Endothelial cell of umbilical vein (primary cell): ENCODE data around the gene KCTD16. TPM values are rescaled to one million over a fixed set of nuclear protein-coding genes. Genes with fewer than 3 reads are reported as not detected.

Experiments used
- BruUV-seq: library from RNA; stranded (reverse); fragments of 400-500 nt; replicated peaks from 2 replicates; lab custom pipeline; 2021; lab: Mats Ljungman, UMichigan
- CTCF ChIA-PET: fragments of 300-600, 350-600 bp; sonication (Branson Sonifier 250); formaldehyde crosslinking; loops from one replicate; lab custom pipeline; 2021; ENCODE audit warnings: antibody characterized with exemption, inconsistent platforms; lab: Charles Lee
- POLR2A ChIA-PET: fragments of 300-600, 350-600 bp; sonication (Branson Sonifier 250); formaldehyde crosslinking; loops from one replicate; lab custom pipeline; 2021; ENCODE audit warnings: antibody characterized with exemption, inconsistent platforms; lab: Charles Lee
- DNase-seq: peaks from one replicate; pipeline ENCODE4 v3.0.0-alpha.2; 2011; ENCODE audit warnings: low read depth, low spot score
- FAIRE-seq: peaks from 2 replicates; lab custom pipeline; 2011; peaks lifted over from hg19 to GRCh38; lab: Jason Lieb, UNC
- H2AFZ ChIP-seq: 2 replicates; pipeline ENCODE4 v1.6.0; 2012; ENCODE audit warnings: low read depth, low read length, control low read depth, inconsistent platforms
- H3K27ac ChIP-seq: 2 replicates; pipeline ENCODE4 v1.5.1; 2011; ENCODE audit warnings: low read depth, mild to moderate bottlenecking, control low read depth, low read length, moderate library complexity; ENCODE audit not compliant: insufficient read depth
- H3K27me3 ChIP-seq, 2 experiments: 2 replicates each; pipeline versions ENCODE4 v1.6.0 to v1.6.1; 2011; ENCODE audit warnings: low read length in 2 of 2, mixed read lengths in 1 of 2; ENCODE audit not compliant: control insufficient read depth in 2 of 2, insufficient read depth in 2 of 2
- H3K36me3 ChIP-seq, 2 experiments: 2 replicates in 1 of 2; 3 replicates in 1 of 2; pipeline ENCODE4 v1.5.1; 2011; ENCODE audit warnings: low read length in 2 of 2, mild to moderate bottlenecking in 1 of 2, moderate library complexity in 1 of 2; ENCODE audit not compliant: control insufficient read depth in 2 of 2, insufficient read depth in 2 of 2; ENCODE audit errors: extremely low read depth in 1 of 2
- H3K4me1 ChIP-seq: 3 replicates; pipeline ENCODE4 v1.5.1; 2011; ENCODE audit warnings: mild to moderate bottlenecking, low read length; ENCODE audit not compliant: control insufficient read depth, insufficient read depth; ENCODE audit errors: extremely low read depth
- H3K4me2 ChIP-seq: 2 replicates; pipeline ENCODE4 v1.6.1; 2011; ENCODE audit warnings: low read length, control low read depth, mixed read lengths; ENCODE audit not compliant: insufficient read depth
- H3K4me3 ChIP-seq, 3 experiments: fragments of 200-600 bp in 1 of 3; sonication (generic), shearing (Covaris generic) in 1 of 3; replicated peaks in 1 of 3; 2 replicates each; pipeline ENCODE4 v1.5.1; 2011 to 2016; ENCODE audit warnings: control low read depth in 3 of 3, low read length in 3 of 3, mild to moderate bottlenecking in 2 of 3, inconsistent platforms in 1 of 3, low read depth in 1 of 3, moderate library complexity in 1 of 3; ENCODE audit not compliant: insufficient read depth in 1 of 3
- H3K79me2 ChIP-seq: 2 replicates; pipeline ENCODE4 v1.6.0; 2012; ENCODE audit warnings: low read length, inconsistent platforms; ENCODE audit not compliant: control insufficient read depth, insufficient read depth
- H3K9ac ChIP-seq: replicated peaks from 2 replicates; pipeline ENCODE3; 2011; ENCODE audit warnings: low read length, control low read depth; ENCODE audit not compliant: insufficient read depth; ENCODE audit errors: extremely low read depth
- H3K9me1 ChIP-seq: replicated peaks from 3 replicates; pipeline ENCODE4 v1.6.0; 2011; ENCODE audit warnings: mild to moderate bottlenecking, low read length; ENCODE audit not compliant: control insufficient read depth, insufficient read depth; ENCODE audit errors: extremely low read depth
- H3K9me3 ChIP-seq: replicated peaks from 2 replicates; pipeline ENCODE4 v1.5.1; 2012; ENCODE audit warnings: low read length, inconsistent platforms; ENCODE audit not compliant: control insufficient read depth, insufficient read depth
- H4K20me1 ChIP-seq: replicated peaks from 2 replicates; pipeline ENCODE3; 2011; ENCODE audit warnings: mild to moderate bottlenecking, low read length; ENCODE audit not compliant: control insufficient read depth, insufficient read depth; ENCODE audit errors: extremely low read depth
- FOS ChIP-seq: IDR thresholded peaks from 2 replicates; pipeline ENCODE4 v1.6.1; 2011; ENCODE audit warnings: mild to moderate bottlenecking, low read length, moderate library complexity, borderline replicate concordance; ENCODE audit not compliant: insufficient read depth
- GATA2 ChIP-seq: IDR thresholded peaks from 2 replicates; pipeline ENCODE4 v1.7.0; 2011; ENCODE audit warnings: low read depth, mild to moderate bottlenecking, moderate library complexity, mixed read lengths, low read length; ENCODE audit not compliant: insufficient read length, insufficient read depth
- JUN ChIP-seq: IDR thresholded peaks from 2 replicates; pipeline ENCODE4 v1.6.1; 2011; ENCODE audit warnings: borderline replicate concordance, low read depth; ENCODE audit not compliant: insufficient read length, insufficient read depth
- MYC ChIP-seq: IDR thresholded peaks from one replicate; pipeline ENCODE4 v1.6.1; 2011; ENCODE audit warnings: mild to moderate bottlenecking, low read depth, low read length
- POLR2A ChIP-seq: IDR thresholded peaks from 2 replicates; pipeline ENCODE4 v1.6.1; 2012; ENCODE audit warnings: low read depth, mild to moderate bottlenecking, control low read depth, low read length
- POLR2AphosphoS5 ChIP-seq: IDR thresholded peaks from 2 replicates; pipeline ENCODE4 v1.6.1; 2012; ENCODE audit warnings: low read depth, mild to moderate bottlenecking, control low read depth, low read length, moderate library complexity; ENCODE audit not compliant: insufficient read depth
- dilution Hi-C: fragments of 300-500 bp; cut with MboI; formaldehyde crosslinking; loops from one replicate; pipeline ENCODE4 v1.15.0; 2019; ENCODE audit warnings: low sequenced_read_pairs; ENCODE audit not compliant: extremely low pct_ligation_motif_present
- intact Hi-C: fragments of 100-400 bp; cut with micrococcal nuclease; formaldehyde crosslinking; loops from one replicate; pipeline ENCODE4 v1.10.0; 2022
- polyA plus RNA-seq, 4 experiments: library from polyadenylated mRNA; depleted of rRNA in 3 of 4; stranded (reverse) in 3 of 4; unstranded in 1 of 4; fragments of >200 nt; gene quantifications; 2 replicates each; pipeline versions ENCODE4 v1.2.1 to v1.2.3, GENCODE V29; 2011 to 2012; ENCODE audit warnings: missing spikeins in 1 of 4
- total RNA-seq: library from RNA; stranded (reverse); gene quantifications from 2 replicates; pipeline ENCODE4 v1.2.3, GENCODE V29; 2021
- TF ChIP-seq, protein P1 (sequence below), 2 donors: IDR thresholded peaks; 1 replicate in 1 of 2; 2 replicates in 1 of 2; pipeline ENCODE4 v1.5.1; 2011; ENCODE audit warnings: low read length in 2 of 2, mild to moderate bottlenecking in 2 of 2, moderate library complexity in 2 of 2, control low read depth in 1 of 2, inconsistent platforms in 1 of 2, low read depth in 1 of 2; ENCODE audit not compliant: insufficient read depth in 1 of 2; ENCODE audit errors: extremely low read depth in 1 of 2
- TF ChIP-seq, protein P2 (sequence below): IDR thresholded peaks from 2 replicates; pipeline ENCODE4 v1.6.1; 2011; ENCODE audit not compliant: insufficient read depth, insufficient read length

The KCTD16 gene
- total and polyA plus RNA-seq, 2 donors (not counting 3 experiments of a cell fraction or from before 2014, with no cell fraction given), result 0.21 to 0.49 TPM

DNA sequence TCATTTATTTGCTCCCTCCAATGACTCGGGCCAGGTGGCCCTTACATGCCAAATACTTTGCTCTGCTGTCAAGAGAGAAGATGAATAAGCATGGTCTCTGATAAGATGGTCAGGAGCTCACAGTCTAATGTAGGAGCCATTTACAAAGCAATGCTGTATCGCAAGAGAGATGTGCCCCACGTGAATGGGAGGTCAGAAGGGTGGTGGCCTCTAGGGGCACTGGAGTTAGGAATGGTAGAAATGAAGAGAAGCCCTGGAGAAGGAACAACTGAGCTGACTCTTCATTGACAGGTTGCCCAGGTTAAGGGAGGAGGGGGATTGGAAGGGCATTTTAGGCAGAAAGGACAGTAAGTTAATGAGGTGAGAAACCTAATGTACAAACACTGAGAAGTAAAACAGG lies 286.5 kb downstream of the KCTD16 start:
- CTCF ChIA-PET, result interaction anchor here (1.7 kb wide), 1 partner anchor 11 kb away, joined by 5 read pairs; no protein-coding TSS in a partner anchor
- Histone ChIP-seq H3K27me3 (no peaks in the 10 kb centered on the region), H3K36me3 (no peaks in the 10 kb centered on the region), H3K79me2 (no peaks in the 10 kb centered on the region), H3K27ac (no peak overlapping the region), H4K20me1 (no peaks in the 10 kb centered on the region), H3K9me3 (no peaks in the 10 kb centered on the region), H3K4me2 (no peak overlapping the region), H3K9ac (no peak overlapping the region), H3K4me3 (no peak overlapping the region), H3K9me1 (no peaks in the 10 kb centered on the region), H3K4me1 (no peaks in the 10 kb centered on the region), H2AFZ (no peak overlapping the region)
- TF ChIP-seq, protein P1, sequence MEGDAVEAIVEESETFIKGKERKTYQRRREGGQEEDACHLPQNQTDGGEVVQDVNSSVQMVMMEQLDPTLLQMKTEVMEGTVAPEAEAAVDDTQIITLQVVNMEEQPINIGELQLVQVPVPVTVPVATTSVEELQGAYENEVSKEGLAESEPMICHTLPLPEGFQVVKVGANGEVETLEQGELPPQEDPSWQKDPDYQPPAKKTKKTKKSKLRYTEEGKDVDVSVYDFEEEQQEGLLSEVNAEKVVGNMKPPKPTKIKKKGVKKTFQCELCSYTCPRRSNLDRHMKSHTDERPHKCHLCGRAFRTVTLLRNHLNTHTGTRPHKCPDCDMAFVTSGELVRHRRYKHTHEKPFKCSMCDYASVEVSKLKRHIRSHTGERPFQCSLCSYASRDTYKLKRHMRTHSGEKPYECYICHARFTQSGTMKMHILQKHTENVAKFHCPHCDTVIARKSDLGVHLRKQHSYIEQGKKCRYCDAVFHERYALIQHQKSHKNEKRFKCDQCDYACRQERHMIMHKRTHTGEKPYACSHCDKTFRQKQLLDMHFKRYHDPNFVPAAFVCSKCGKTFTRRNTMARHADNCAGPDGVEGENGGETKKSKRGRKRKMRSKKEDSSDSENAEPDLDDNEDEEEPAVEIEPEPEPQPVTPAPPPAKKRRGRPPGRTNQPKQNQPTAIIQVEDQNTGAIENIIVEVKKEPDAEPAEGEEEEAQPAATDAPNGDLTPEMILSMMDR (IDR thresholded peaks at IDR 0.05; ENCODE audit: extremely low read depth in 1 of 2, insufficient read depth in 1 of 2, low read depth in 1 of 2, low read length in 2 of 2), result no peak
- TF ChIP-seq, protein P2, sequence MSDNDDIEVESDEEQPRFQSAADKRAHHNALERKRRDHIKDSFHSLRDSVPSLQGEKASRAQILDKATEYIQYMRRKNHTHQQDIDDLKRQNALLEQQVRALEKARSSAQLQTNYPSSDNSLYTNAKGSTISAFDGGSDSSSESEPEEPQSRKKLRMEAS, result no peak
- TF ChIP-seq POLR2AphosphoS5 (no peak), GATA2 (no peak)
- dilution Hi-C loops, result no loop called here
- no peak for FAIRE-seq
- POLR2A ChIA-PET, result no interaction called here
- no peak for DNase-seq
- BruUV-seq, result no TSS peak
- intact Hi-C loops, result no loop called here

DNA sequence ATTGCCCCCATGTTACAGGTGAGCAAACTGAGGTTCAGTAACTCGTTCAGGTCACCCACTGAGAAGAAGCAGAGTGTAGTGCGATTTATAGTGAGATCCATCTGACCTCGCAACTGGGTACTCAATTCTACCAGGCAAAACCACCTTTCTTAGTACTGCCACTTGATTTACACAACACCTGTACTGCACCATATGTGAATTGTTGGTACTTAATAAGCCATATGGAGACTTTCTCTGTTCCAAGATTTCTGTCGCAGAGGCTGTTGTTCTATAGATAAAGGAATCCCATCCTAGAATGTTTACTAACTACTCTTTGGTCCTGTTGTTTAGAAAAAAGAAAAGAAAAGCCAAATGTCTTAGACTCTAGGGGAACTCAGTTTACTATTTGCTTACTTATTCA lies 287.5 kb downstream of the KCTD16 start:
- H3K27ac ChIP-seq, result no peak overlapping the region
- no TSS peak for BruUV-seq
- H2AFZ ChIP-seq, result no peak overlapping the region
- H3K27me3 ChIP-seq, result no peaks in the 10 kb centered on the region
- FAIRE-seq, result no peak
- ChIA-PET POLR2A (no interaction called here), CTCF (no interaction called here)
- H3K9me3 ChIP-seq, result no peaks in the 10 kb centered on the region
- H3K4me2 ChIP-seq, result no peak overlapping the region
- no peaks in the 10 kb centered on the region for H3K4me1 ChIP-seq
- H4K20me1 ChIP-seq, result no peaks in the 10 kb centered on the region
- H3K9me1 ChIP-seq, result no peaks in the 10 kb centered on the region
- TF ChIP-seq, protein P1 (IDR thresholded peaks at IDR 0.05; ENCODE audit: extremely low read depth in 1 of 2, insufficient read depth in 1 of 2, low read depth in 1 of 2, low read length in 2 of 2), result no peak
- TF ChIP-seq POLR2AphosphoS5 (no peak), JUN (no peak), FOS (no peak), MYC (no peak), GATA2 (no peak), POLR2A (no peak)
- TF ChIP-seq, protein P2, result no peak
- no peaks in the 10 kb centered on the region for H3K36me3 ChIP-seq
- dilution Hi-C loops, result no loop called here
- intact Hi-C loops, result no loop called here
- no peak overlapping the region for H3K4me3 ChIP-seq
- no peak for DNase-seq
- no peaks in the 10 kb centered on the region for H3K79me2 ChIP-seq
- no peak overlapping the region for H3K9ac ChIP-seq
